HepG2 (cell line): ENCODE measurements around the gene S100A13. TPM values are rescaled to one million over a fixed set of nuclear protein-coding genes. Genes with fewer than 3 reads are reported as not detected.

Experiments
- EEA1 ChIP-seq: sonication (generic); formaldehyde crosslinking; IDR thresholded peaks from 2 replicates; pipeline ENCODE4 v1.5.1; 2020; ENCODE audit warnings: mild to moderate bottlenecking, missing genetic modification reagents, borderline replicate concordance
- GATAD2A ChIP-seq: IDR thresholded peaks from 2 replicates; pipeline ENCODE4 v1.6.1; 2016
- HOXA3 ChIP-seq: sonication (generic); formaldehyde crosslinking; IDR thresholded peaks from 2 replicates; pipeline ENCODE4 v1.5.0; 2020; ENCODE audit warnings: missing genetic modification reagents
- KDM5A ChIP-seq: fragments of 200-600 bp; sonication (generic); IDR thresholded peaks from 2 replicates; pipeline ENCODE4 v1.7.0; 2018; ENCODE audit warnings: antibody characterized with exemption, mild to moderate bottlenecking, low read length, borderline replicate concordance
- MAX ChIP-seq: IDR thresholded peaks from 2 replicates; pipeline ENCODE4 v1.6.1; 2012; ENCODE audit warnings: inconsistent platforms
- RARA ChIP-seq: IDR thresholded peaks from 2 replicates; pipeline ENCODE4 v1.6.1; 2016; ENCODE audit warnings: missing genetic modification reagents, missing compliant biosample characterization
- RBM22 ChIP-seq: fragments of 200-400 bp; formaldehyde crosslinking; optimal IDR thresholded peaks from 2 replicates; pipeline ENCODE3; 2017; ENCODE audit warnings: mild to moderate bottlenecking, low read length, moderate library complexity
- REPIN1 ChIP-seq: sonication (generic); formaldehyde crosslinking; IDR thresholded peaks from 2 replicates; pipeline ENCODE4 v1.8.0; 2022; ENCODE audit warnings: missing genetic modification reagents, low read depth, mild to moderate bottlenecking, borderline replicate concordance
- SAP130 ChIP-seq: IDR thresholded peaks from 2 replicates; pipeline ENCODE4 v1.6.1; 2016; ENCODE audit warnings: low read depth
- TCF7 ChIP-seq: sonication (generic); IDR thresholded peaks from 2 replicates; pipeline ENCODE4 v1.6.1; 2016; ENCODE audit warnings: antibody characterized with exemption, low read depth
- TP53 ChIP-seq: sonication (generic); formaldehyde crosslinking; conservative IDR thresholded peaks from 2 replicates; pipeline ENCODE4 v1.4.0; 2020; ENCODE audit warnings: missing genetic modification reagents
- ZBTB38 ChIP-seq: sonication (generic); formaldehyde crosslinking; IDR thresholded peaks from 2 replicates; pipeline ENCODE4 v1.5.1; 2020; ENCODE audit warnings: mild to moderate bottlenecking, missing genetic modification reagents
- ZC3H13 ChIP-seq: sonication (generic); formaldehyde crosslinking; IDR thresholded peaks from 2 replicates; pipeline ENCODE4 v1.8.1; 2023; ENCODE audit warnings: mild to moderate bottlenecking, missing genetic modification reagents, moderate library complexity
- ZNF274 ChIP-seq: sonication (generic); formaldehyde crosslinking; IDR thresholded peaks from 2 replicates; pipeline ENCODE4 v1.5.1; 2020; ENCODE audit warnings: mild to moderate bottlenecking, missing genetic modification reagents
- ZNF556 ChIP-seq: sonication (generic); formaldehyde crosslinking; IDR thresholded peaks from 2 replicates; pipeline ENCODE4 v1.4.0; 2020; ENCODE audit warnings: mild to moderate bottlenecking, missing genetic modification reagents, borderline replicate concordance
- polyA plus RNA-seq, 8 experiments: library from polyadenylated mRNA; depleted of rRNA in 3 of 8; stranded (reverse) in 7 of 8; unstranded in 1 of 8; fragments of >200 nt; fragmentation: Illumina TruSeq in 4 of 8; extraction: Trizol in 4 of 8; gene quantifications; 2 replicates each; pipeline versions ENCODE4 v1.2.1 to v1.2.3, GENCODE V29; 2011 to 2016; ENCODE audit warnings: low read depth in 4 of 8, missing spikeins in 1 of 8, mixed read lengths in 1 of 8; ENCODE audit not compliant: insufficient read depth in 1 of 8
- total RNA-seq, 5 experiments: library from RNA; depleted of rRNA; stranded (reverse); fragments of >200 nt; fragmentation: Illumina TruSeq; extraction: Trizol; gene quantifications; 2 replicates each; pipeline ENCODE4 v1.2.3, GENCODE V29; 2016; ENCODE audit warnings: low read depth in 1 of 5
- TF ChIP-seq, protein P1 (sequence below): sonication (generic); formaldehyde crosslinking; IDR thresholded peaks from 2 replicates; pipeline ENCODE4 v1.4.0; 2020; ENCODE audit warnings: mild to moderate bottlenecking, missing genetic modification reagents
- TF ChIP-seq, protein P2 (sequence below): sonication (generic); formaldehyde crosslinking; IDR thresholded peaks from 2 replicates; pipeline ENCODE4 v1.5.0; 2020; ENCODE audit warnings: missing genetic modification reagents, mild to moderate bottlenecking, borderline replicate concordance
- TF ChIP-seq, protein P3 (sequence below): sonication (generic); formaldehyde crosslinking; IDR thresholded peaks from 2 replicates; pipeline ENCODE4 v1.4.0; 2020; ENCODE audit warnings: missing genetic modification reagents

Gene S100A13
- total and polyA plus RNA-seq, 2 of the 13 experiments (the other 11 are each of a cell fraction or from before 2014, with no cell fraction given), result 89.5 to 172 TPM

GRCh38 chr1:153616144-153616916, 11.0 kb downstream of the S100A13 start, which contains the start of gene S100A14 (continued):
- TF ChIP-seq ZNF274 (CRISPR knock-in tag), result no peak
- peak; percentile 47; the same call in 1 of the 2 replicates for TF ChIP-seq REPIN1 (CRISPR knock-in tag)
- TF ChIP-seq TP53 (CRISPR knock-in tag), result no peak
- no peak for TF ChIP-seq ZC3H13 (CRISPR knock-in tag)
- TF ChIP-seq TCF7, result no peak
- TF ChIP-seq KDM5A, result no peak
- peak; percentile 22; the same call in 1 of the 2 replicates for TF ChIP-seq RARA (CRISPR knock-in tag)
- 0 out of 2 replicates have a peak, but pooled peaks have one; percentile 36 for TF ChIP-seq ZNF556 (CRISPR knock-in tag)
- 0 out of 2 replicates have a peak, but pooled peaks have one; percentile 20 for TF ChIP-seq GATAD2A (CRISPR knock-in tag)
- TF ChIP-seq, protein P1, sequence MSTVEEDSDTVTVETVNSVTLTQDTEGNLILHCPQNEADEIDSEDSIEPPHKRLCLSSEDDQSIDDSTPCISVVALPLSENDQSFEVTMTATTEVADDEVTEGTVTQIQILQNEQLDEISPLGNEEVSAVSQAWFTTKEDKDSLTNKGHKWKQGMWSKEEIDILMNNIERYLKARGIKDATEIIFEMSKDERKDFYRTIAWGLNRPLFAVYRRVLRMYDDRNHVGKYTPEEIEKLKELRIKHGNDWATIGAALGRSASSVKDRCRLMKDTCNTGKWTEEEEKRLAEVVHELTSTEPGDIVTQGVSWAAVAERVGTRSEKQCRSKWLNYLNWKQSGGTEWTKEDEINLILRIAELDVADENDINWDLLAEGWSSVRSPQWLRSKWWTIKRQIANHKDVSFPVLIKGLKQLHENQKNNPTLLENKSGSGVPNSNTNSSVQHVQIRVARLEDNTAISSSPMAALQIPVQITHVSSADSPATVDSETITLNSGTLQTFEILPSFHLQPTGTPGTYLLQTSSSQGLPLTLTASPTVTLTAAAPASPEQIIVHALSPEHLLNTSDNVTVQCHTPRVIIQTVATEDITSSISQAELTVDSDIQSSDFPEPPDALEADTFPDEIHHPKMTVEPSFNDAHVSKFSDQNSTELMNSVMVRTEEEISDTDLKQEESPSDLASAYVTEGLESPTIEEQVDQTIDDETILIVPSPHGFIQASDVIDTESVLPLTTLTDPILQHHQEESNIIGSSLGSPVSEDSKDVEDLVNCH (CRISPR knock-in tag), result no peak
- TF ChIP-seq, protein P2, sequence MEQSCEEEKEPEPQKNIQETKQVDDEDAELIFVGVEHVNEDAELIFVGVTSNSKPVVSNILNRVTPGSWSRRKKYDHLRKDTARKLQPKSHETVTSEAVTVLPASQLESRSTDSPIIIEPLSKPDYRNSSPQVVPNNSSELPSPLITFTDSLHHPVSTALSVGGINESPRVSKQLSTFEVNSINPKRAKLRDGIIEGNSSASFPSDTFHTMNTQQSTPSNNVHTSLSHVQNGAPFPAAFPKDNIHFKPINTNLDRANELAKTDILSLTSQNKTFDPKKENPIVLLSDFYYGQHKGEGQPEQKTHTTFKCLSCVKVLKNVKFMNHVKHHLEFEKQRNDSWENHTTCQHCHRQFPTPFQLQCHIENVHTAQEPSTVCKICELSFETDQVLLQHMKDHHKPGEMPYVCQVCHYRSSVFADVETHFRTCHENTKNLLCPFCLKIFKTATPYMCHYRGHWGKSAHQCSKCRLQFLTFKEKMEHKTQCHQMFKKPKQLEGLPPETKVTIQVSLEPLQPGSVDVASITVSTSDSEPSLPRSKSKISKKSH, result peak; percentile 56; the same call in 1 of the 2 replicates
- TF ChIP-seq, protein P3, sequence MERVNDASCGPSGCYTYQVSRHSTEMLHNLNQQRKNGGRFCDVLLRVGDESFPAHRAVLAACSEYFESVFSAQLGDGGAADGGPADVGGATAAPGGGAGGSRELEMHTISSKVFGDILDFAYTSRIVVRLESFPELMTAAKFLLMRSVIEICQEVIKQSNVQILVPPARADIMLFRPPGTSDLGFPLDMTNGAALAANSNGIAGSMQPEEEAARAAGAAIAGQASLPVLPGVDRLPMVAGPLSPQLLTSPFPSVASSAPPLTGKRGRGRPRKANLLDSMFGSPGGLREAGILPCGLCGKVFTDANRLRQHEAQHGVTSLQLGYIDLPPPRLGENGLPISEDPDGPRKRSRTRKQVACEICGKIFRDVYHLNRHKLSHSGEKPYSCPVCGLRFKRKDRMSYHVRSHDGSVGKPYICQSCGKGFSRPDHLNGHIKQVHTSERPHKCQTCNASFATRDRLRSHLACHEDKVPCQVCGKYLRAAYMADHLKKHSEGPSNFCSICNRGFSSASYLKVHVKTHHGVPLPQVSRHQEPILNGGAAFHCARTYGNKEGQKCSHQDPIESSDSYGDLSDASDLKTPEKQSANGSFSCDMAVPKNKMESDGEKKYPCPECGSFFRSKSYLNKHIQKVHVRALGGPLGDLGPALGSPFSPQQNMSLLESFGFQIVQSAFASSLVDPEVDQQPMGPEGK (CRISPR knock-in tag), result peak; percentile 52; the same call in 1 of the 2 replicates
- TF ChIP-seq MAX, result peak; percentile 81
- no peak for TF ChIP-seq RBM22
- peak; percentile 32; the same call in 1 of the 2 replicates for TF ChIP-seq SAP130 (CRISPR knock-in tag)
- no peak for TF ChIP-seq EEA1
- TF ChIP-seq HOXA3 (CRISPR knock-in tag), result no peak; the same call in 1 of the 2 replicates
- TF ChIP-seq ZBTB38 (CRISPR knock-in tag), result peak; percentile 28; the same call in 1 of the 2 replicates
